ENCODE data around the gene AGO3. TPM values are rescaled to one million over a fixed set of nuclear protein-coding genes. Genes with fewer than 3 reads are reported as not detected.
A peak's percentile ranks its signal among the peaks of the same experiment; 100 is the strongest.
"Not testable (repeated sequence)": the region's sequence is repeated elsewhere in the genome, so short reads cannot be mapped to it uniquely, and the experiment has no call there.

Gene AGO3
- total RNA-seq, 6 experiments from 2014 or later, result 18.3 to 24.0 (median 21.4) TPM

- no peaks in the 10 kb centered on the region; the same call in 1 of the 2 replicates for H3K27me3 Mint-ChIP-seq (ENCODE audit: insufficient read depth)
- H3K4me3 Mint-ChIP-seq, result no peak overlapping the region
- no peak for DNase-seq
- H3K4me1 Mint-ChIP-seq (ENCODE audit: low read depth), result no peaks in the 10 kb centered on the region
- 0 out of 2 replicates have a peak overlapping the region, but pooled peaks have one; percentile 8 for H3K27ac Mint-ChIP-seq
- H3K36me3 Mint-ChIP-seq (ENCODE audit: low read depth), result no peaks in the 10 kb centered on the region; the same call in 1 of the 2 replicates
- H3K9me3 Mint-ChIP-seq, result no peaks in the 10 kb centered on the region
- TF ChIP-seq CTCF (IDR thresholded peaks at IDR 0.05), result no peak
Measured at GRCh38 chr1:35958558-35958957, 27.7 kb downstream of the AGO3 start.

DNA sequence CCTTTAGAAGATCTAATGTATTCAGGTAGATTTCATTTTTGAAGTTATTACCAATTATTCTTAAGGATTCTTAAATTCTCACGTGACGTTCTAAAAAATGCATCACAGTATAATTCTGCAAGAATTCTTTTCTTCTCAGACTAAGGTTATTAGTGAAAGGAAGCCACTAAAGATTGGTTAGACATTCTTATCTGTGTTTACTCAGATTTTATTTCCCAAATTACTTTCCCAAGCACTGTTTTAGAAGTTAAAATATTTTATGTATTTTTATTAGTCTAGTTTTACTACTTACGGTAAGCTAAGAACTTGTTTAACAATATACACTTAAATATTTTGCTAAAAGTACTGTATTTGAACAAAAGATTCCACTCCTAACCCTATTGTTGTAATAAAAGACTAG is 28.4 kb downstream of the AGO3 start:
- no peaks in the 10 kb centered on the region; the same call in 1 of the 2 replicates for H3K27me3 Mint-ChIP-seq (ENCODE audit: insufficient read depth)
- DNase-seq, result no peak
- no peaks in the 10 kb centered on the region for H3K4me1 Mint-ChIP-seq (ENCODE audit: low read depth)
- H3K36me3 Mint-ChIP-seq (ENCODE audit: low read depth), result peaks cover 2% of the 10 kb centered on the region; the same call in 1 of the 2 replicates
- H3K9me3 Mint-ChIP-seq, result no peaks in the 10 kb centered on the region
- no peak overlapping the region for H3K4me3 Mint-ChIP-seq
- TF ChIP-seq CTCF (IDR thresholded peaks at IDR 0.05), result no peak
- no peak overlapping the region for H3K27ac Mint-ChIP-seq

DNA sequence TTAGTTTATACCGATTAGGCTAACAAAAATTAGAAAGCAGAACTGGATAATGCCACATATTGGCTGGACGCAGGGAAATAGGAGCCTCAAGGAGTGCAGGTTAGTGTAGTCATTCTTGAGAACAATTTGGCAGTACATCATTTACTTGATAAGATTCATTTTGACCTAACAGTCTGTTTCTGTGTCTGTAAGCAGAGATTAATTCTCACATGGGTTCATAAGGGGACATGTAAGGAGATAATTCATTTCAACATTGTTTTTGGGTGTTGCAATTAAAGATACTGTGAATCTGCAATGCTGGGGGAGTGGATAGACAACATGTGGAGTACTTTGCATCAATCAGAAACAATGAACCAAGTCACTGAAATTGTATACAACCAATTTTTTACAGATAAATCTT is 32.0 kb downstream of the AGO3 start:
- Mint-ChIP-seq H3K4me1 (ENCODE audit: low read depth) (no peaks in the 10 kb centered on the region), H3K27ac (no peak overlapping the region), H3K4me3 (no peak overlapping the region), H3K36me3 (ENCODE audit: low read depth) (peaks cover 8% of the 10 kb centered on the region), H3K27me3 (ENCODE audit: insufficient read depth) (no peaks in the 10 kb centered on the region; the same call in 1 of the 2 replicates), H3K9me3 (no peaks in the 10 kb centered on the region)
- DNase-seq, result no peak
- no peak for TF ChIP-seq CTCF (IDR thresholded peaks at IDR 0.05)

- not testable (repeated sequence) for DNase-seq; H3K27ac Mint-ChIP-seq; H3K27me3 Mint-ChIP-seq (ENCODE audit: insufficient read depth); H3K4me1 Mint-ChIP-seq (ENCODE audit: low read depth); H3K9me3 Mint-ChIP-seq; H3K4me3 Mint-ChIP-seq
- peaks cover 18% of the 10 kb centered on the region for H3K36me3 Mint-ChIP-seq (ENCODE audit: low read depth)
Measured at GRCh38 chr1:35964277-35964676, 33.4 kb downstream of the AGO3 start.

DNA sequence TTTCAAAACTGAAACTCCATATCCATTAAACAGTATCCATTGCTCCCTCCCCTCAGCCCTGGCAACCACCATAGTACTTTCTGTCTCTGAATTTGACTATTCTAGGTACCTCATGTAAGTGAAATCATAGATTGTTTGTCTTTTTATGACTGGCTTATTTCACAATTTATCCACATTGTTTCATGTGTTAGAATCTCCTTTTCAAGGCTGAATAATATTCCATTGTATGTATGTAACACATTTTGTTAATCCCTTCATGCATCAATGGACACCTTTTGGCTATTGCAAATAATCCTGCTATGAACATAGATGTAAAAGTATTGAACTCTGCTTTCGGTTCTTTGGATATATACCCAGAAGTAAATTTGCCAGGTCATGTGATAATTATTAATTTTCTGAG is 37.5 kb downstream of the AGO3 start:
- DNase-seq, result no peak
- H3K36me3 Mint-ChIP-seq (ENCODE audit: low read depth), result peaks cover 24% of the 10 kb centered on the region
- H3K27me3 Mint-ChIP-seq (ENCODE audit: insufficient read depth), result no peaks in the 10 kb centered on the region
- H3K4me1 Mint-ChIP-seq (ENCODE audit: low read depth), result no peaks in the 10 kb centered on the region
- no peak overlapping the region for H3K27ac Mint-ChIP-seq
- no peak overlapping the region for H3K4me3 Mint-ChIP-seq
- H3K9me3 Mint-ChIP-seq, result no peaks in the 10 kb centered on the region
- TF ChIP-seq CTCF (IDR thresholded peaks at IDR 0.05), result no peak

GRCh38 chr1:35971601-35972000 is 40.7 kb downstream of the AGO3 start:
- no peaks in the 10 kb centered on the region for H3K9me3 Mint-ChIP-seq
- TF ChIP-seq CTCF (IDR thresholded peaks at IDR 0.05), result no peak
- H3K4me3 Mint-ChIP-seq, result no peak overlapping the region
- peaks cover 4% of the 10 kb centered on the region; the same call in 1 of the 2 replicates for H3K4me1 Mint-ChIP-seq (ENCODE audit: low read depth)
- no peaks in the 10 kb centered on the region for H3K27me3 Mint-ChIP-seq (ENCODE audit: insufficient read depth)
- H3K36me3 Mint-ChIP-seq (ENCODE audit: low read depth), result peaks cover 32% of the 10 kb centered on the region
- no peak for DNase-seq
- H3K27ac Mint-ChIP-seq, result no peak overlapping the region

DNA sequence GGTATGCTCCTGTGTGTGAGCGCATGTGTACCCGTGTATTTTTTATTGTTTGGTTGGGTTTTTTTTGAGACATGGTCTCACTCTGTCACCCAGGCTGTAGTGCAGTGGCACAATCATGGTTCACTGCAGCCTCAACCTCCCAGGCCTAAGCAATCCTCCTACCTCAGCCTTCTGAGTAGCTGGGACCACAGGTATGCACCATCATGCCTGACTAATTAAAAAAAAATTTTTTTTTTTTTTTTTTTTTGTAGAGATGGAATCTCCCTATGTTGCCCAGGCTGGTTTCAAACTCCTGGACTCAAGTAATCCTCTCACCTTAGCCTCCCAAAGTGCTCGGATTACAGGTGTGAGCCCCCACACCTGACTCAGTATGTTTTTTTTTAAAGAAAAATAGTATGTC is 41.7 kb downstream of the AGO3 start:
- H3K4me3 Mint-ChIP-seq; DNase-seq; H3K27me3 Mint-ChIP-seq (ENCODE audit: insufficient read depth); H3K27ac Mint-ChIP-seq; H3K9me3 Mint-ChIP-seq; H3K4me1 Mint-ChIP-seq (ENCODE audit: low read depth): not testable (repeated sequence)
- H3K36me3 Mint-ChIP-seq (ENCODE audit: low read depth), result peaks cover 30% of the 10 kb centered on the region
